Epithelial cell of proximal tubule (primary cell): ENCODE results near the gene PDLIM4. TPM values are rescaled to one million over a fixed set of nuclear protein-coding genes. Genes with fewer than 3 reads are reported as not detected.

ENCODE experiments used
- DNase-seq: peaks from one replicate; pipeline ENCODE4 v3.0.0-alpha.2; 2011; ENCODE audit warnings: low read depth
- H3K4me3 ChIP-seq: 2 replicates; pipeline ENCODE4 v1.5.1; 2011; ENCODE audit warnings: low read depth, mild to moderate bottlenecking, low read length
- total RNA-seq: library from RNA; depleted of rRNA; stranded (reverse); fragments of >200 nt; gene quantifications from 2 replicates; pipeline ENCODE4 v1.2.3, GENCODE V29; 2015
- TF ChIP-seq, protein P1 (sequence below): conservative IDR thresholded peaks from 2 replicates; pipeline ENCODE4 v1.5.1; 2012; ENCODE audit warnings: low read depth, mild to moderate bottlenecking, low read length

Gene PDLIM4
- total RNA-seq, 1 donor from 2014 or later = 129 TPM

DNA sequence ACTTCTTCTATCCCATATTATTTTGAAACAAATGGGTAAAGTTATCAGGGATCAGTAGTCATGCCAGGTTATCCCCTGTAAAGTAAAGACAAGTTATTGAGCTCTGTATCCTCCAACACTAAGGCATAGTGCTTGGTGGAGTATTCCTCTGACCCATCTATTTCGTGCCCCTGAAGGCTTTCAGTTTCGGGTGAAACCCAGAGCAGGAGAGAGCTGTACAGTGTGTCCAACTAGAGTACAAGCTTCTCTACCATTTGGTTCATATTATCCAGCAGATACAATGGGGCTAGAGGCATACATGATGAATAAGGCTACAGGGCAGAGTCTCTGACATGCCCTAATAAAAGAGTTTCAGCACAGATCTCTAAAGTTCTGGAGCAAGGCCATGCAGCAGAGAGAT, 33.5 kb downstream of the PDLIM4 start:
- no peak overlapping the region for H3K4me3 ChIP-seq
- DNase-seq = no peak
- TF ChIP-seq, protein P1, sequence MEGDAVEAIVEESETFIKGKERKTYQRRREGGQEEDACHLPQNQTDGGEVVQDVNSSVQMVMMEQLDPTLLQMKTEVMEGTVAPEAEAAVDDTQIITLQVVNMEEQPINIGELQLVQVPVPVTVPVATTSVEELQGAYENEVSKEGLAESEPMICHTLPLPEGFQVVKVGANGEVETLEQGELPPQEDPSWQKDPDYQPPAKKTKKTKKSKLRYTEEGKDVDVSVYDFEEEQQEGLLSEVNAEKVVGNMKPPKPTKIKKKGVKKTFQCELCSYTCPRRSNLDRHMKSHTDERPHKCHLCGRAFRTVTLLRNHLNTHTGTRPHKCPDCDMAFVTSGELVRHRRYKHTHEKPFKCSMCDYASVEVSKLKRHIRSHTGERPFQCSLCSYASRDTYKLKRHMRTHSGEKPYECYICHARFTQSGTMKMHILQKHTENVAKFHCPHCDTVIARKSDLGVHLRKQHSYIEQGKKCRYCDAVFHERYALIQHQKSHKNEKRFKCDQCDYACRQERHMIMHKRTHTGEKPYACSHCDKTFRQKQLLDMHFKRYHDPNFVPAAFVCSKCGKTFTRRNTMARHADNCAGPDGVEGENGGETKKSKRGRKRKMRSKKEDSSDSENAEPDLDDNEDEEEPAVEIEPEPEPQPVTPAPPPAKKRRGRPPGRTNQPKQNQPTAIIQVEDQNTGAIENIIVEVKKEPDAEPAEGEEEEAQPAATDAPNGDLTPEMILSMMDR = no peak

DNA sequence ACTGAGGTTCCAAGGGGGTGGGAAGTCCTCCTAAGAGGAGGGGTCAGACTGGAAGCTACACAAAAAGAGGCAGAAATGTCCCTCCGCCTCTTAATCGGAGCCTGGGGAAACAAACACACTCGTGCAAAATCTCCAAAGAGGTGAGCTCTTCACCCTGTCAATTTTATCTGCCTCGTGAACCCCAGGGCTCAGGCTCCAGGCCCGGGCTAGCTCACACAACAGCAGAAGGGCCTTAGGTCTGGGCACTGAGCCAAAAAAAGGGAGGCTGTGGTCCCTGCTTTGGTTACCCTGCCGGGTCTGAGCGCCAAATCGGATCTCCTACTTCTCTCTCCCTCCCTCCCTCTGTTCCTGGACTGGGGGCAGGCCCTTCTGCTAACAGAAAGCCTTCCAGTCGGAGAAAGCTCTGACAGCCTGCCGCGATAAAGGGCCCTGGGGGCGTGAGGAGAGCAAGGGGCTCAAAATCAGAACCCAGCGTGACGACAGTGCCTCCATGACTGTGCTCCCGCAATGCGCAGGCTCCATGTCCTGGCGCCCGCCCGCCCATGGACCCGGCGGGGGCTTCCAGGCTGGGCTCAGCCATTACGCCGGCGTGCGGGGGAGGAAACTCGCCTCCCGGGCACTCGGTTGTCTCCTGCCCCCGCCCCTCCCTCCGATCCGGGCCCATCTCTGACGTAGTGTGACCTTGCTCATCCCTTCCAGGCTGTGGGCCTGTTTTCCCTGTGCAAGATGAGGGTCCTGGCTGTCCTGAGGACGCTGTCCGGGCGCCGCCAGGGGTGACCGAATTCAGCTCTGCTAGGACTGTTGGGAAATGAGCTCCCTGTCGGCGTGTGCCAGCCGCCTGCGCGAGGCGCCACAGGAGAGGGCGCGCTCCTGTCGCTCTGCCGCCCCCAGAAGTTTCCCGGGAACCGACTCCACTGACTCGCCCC, 35.8 kb downstream of the PDLIM4 start:
- TF ChIP-seq, protein P1 = peak; percentile 33
- H3K4me3 ChIP-seq = peak overlapping the region; percentile 78
- DNase-seq = no peak

DNA sequence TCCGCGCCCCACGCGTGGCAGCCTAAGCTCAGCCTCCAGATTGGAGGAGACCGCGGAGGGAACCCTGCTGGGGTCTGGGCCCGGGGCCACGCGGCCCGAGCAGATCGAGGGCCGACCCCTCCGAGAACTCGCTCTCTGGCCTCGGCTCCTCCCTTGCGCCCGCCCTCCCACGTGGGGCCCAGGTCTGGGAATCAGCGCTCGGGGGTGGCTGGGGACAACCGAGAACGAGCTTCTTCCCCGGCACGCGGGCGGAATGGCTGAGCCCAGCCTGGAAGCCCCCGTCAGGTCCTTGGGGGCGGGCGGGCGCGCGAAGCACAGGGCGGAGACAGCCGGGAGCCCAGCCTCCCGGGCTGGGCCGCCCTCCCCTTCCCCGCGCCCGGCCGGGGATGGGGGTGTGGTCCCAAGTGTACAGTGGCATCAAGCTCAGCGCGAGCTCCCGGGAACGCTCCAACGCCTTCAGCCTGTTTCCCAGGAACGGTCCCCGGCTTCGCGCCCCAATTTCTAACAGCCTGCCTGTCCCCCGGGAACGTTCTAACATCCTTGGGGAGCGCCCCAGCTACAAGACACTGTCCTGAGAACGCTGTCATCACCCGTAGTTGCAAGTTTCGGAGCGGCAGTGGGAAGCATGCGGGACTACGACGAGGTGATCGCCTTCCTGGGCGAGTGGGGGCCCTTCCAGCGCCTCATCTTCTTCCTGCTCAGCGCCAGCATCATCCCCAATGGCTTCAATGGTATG, 36.7 kb downstream of the PDLIM4 start, which contains the start of gene SLC22A4:
Gene SLC22A4, plus strand, starts transcription at position 403 of the 736 bp plus-strand sequence. Its CDS starts 223 bp downstream, at position 626.
- H3K4me3 ChIP-seq = peak within 1 kb of the TSS; percentile 78

DNA sequence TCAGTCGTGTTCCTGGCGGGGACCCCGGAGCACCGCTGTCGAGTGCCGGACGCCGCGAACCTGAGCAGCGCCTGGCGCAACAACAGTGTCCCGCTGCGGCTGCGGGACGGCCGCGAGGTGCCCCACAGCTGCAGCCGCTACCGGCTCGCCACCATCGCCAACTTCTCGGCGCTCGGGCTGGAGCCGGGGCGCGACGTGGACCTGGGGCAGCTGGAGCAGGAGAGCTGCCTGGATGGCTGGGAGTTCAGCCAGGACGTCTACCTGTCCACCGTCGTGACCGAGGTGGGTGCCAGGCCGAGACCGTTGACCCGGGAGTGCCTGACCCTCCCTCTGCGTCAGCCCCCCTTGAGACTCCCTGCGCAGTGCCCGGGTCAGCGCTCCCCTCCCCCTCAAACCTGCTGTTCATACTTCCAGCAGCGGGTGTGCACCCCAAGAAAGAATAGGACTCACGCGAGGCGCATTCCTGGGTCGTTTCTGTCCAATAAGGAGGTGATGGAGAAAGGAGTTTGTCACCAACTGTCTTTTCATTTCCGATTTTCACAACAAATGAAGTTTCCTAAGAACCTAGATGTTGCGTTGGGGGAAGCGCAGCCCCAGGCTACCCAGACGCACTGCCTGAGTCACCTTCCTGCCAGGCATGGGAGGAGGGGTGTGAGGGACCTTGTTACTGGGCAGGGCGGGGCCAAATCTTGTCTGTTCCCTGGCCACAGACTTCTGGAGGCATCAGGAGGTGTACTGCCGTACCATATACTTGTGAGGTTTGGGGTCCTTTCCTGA, 37.4 kb downstream of the PDLIM4 start:
- H3K4me3 ChIP-seq = peak overlapping the region; percentile 78
- TF ChIP-seq, protein P1 = no peak
- no peak for DNase-seq

More for the DNA sequence above, 36.7 kb downstream of the PDLIM4 start, which contains the start of gene SLC22A4:
- no peak for DNase-seq
- TF ChIP-seq, protein P1 = no peak

DNA sequence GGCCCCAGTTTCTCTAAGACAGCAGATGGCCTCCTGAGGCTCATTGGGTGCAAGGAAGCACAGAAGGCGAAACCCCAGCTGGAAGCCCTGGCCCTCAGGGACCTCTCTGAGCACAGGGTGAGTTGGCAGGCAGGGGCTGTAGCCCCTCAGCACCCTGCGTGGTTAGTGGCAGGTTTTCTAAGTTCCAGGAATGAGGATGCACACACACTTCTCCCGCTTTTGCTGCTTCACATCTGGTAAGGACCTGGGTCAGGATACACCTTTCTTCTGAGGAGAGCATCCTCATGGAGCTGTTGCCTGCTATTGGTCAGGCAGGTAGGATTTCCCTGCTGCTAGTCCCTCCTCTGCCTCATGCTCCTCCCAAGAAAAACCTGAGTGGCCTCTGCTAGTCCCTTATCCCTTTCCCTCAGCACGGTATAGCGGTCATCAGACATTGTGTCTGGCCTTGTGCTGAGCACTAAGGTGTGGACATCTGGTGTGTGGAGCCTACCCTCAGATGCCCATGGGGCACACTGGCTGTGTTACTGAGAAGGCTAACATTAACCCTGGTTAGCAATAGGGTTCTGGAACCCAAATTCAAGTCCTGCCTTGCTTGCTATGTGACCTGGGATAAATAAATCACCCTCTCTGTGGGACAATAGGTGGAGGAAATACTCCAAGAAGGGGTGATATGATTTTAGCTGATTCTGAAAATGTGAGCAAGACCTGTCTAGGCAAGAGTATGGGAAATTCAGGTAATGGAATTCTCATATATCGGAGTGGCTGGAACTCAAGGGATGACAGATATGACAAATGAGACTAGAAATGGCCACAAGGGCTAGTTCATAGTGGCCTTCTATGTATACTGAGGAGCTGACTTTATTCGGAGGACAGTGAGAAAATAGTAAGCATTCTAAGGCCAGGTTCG, 38.3 kb downstream of the PDLIM4 start:
- TF ChIP-seq, protein P1 = no peak
- H3K4me3 ChIP-seq = peak overlapping the region; percentile 78
- DNase-seq = no peak
